GM19468 (cell line): Measurements from ENCODE around the gene GNAT1.
"Not testable (repeated sequence)": the region's sequence is repeated elsewhere in the genome, so short reads cannot be mapped to it uniquely, and the experiment has no call there.

Experiments
- ATAC-seq: cut with Tn5 transposase; IDR thresholded peaks from one replicate; pipeline ENCODE4 v1.9.1; 2021; ENCODE audit warnings: mild to moderate bottlenecking, moderate library complexity, moderate number of reproducible peaks; ENCODE audit not compliant: unreplicated experiment; ENCODE audit errors: extremely low read depth

Gene GNAT1

GRCh38 chr3:50237133-50237651, 45.8 kb downstream of the GNAT1 start:
- no peak for ATAC-seq

- ATAC-seq, result peak; percentile 22
Observed at GRCh38 chr3:50237754-50238548, 46.5 kb downstream of the GNAT1 start.

- no peak for ATAC-seq
Observed at GRCh38 chr3:50238549-50239026, 47.2 kb downstream of the GNAT1 start.

- no peak for ATAC-seq
Observed at GRCh38 chr3:50239649-50240048, 48.2 kb downstream of the GNAT1 start.

GRCh38 chr3:50241163-50241562, 49.8 kb downstream of the GNAT1 start:
- no peak for ATAC-seq

- no peak for ATAC-seq
Observed at GRCh38 chr3:50241713-50242380, 50.4 kb downstream of the GNAT1 start.

- ATAC-seq, result no peak
Observed at GRCh38 chr3:50242381-50242770, 51.0 kb downstream of the GNAT1 start.

GRCh38 chr3:50242851-50243542, 51.6 kb downstream of the GNAT1 start:
- no peak for ATAC-seq

GRCh38 chr3:50243543-50243895, 52.1 kb downstream of the GNAT1 start:
- ATAC-seq, result no peak

GRCh38 chr3:50244813-50245212, 53.4 kb downstream of the GNAT1 start:
- not testable (repeated sequence) for ATAC-seq

GRCh38 chr3:50245251-50245745, 53.9 kb downstream of the GNAT1 start:
- ATAC-seq, result no peak

GRCh38 chr3:50245831-50246516, 54.6 kb downstream of the GNAT1 start:
- ATAC-seq, result peak; percentile 10

GRCh38 chr3:50246517-50246954, 55.1 kb downstream of the GNAT1 start:
- ATAC-seq, result peak; percentile 18
